Measurements from ENCODE around the gene NELL1.

The NELL1 gene

DNA sequence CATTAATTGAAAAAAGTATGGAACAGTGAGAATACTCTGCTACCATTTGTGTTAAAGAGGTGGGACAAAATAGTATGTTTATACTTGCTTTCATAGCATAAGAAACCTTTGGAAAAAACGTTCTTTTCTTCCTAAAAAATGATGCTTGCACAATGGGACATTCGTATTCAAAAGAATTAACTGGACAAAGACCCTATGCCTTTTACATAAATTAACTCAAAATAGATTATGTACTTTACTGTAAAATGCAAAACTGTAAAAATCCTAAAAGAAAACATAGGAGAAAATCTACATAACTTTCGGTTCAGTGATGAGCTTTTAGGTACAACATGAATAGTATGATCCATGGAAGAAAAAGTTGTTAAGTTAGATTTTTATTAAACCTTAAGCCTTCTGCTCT, 166.2 kb downstream of the NELL1 start:
- Histone ChIP-seq H4K12ac (ENCODE audit: low read depth, low read length) (no peak overlapping the region), H3K27me3 (ENCODE audit: insufficient read depth, low read length) (no peaks in the 10 kb centered on the region), H3K14ac (ENCODE audit: low read length) (no peak overlapping the region), H3K9me3 (ENCODE audit: insufficient read depth, low read depth, low read length) (no peaks in the 10 kb centered on the region), H4K8ac (ENCODE audit: low read depth, low read length) (no peak overlapping the region), H3K18ac (ENCODE audit: low read length) (no peak overlapping the region), H2BK120ac (ENCODE audit: insufficient read depth, low read length, poor library complexity) (no peak overlapping the region), H2AFZ (ENCODE audit: insufficient read depth, low read length, poor library complexity) (no peak overlapping the region), H3K36me3 (ENCODE audit: control insufficient read depth in 1 of 2, insufficient read depth in 2 of 2, low read length in 2 of 2) (no peaks in the 10 kb centered on the region), H2BK12ac (ENCODE audit: low read length) (no peak overlapping the region), H2BK5ac (ENCODE audit: low read depth, low read length, poor library complexity) (no peak overlapping the region), H3K27ac (ENCODE audit: low read depth, low read length) (no peak overlapping the region), H4K91ac (ENCODE audit: low read depth, low read length) (no peak overlapping the region), H3K4me1 (ENCODE audit: control insufficient read depth in 1 of 2, insufficient read depth in 2 of 2, low read length in 2 of 2) (peaks cover 0 to 1% of the 10 kb centered on the region in 2 experiments), H2AK5ac (ENCODE audit: low read length) (no peak overlapping the region), H3K23ac (ENCODE audit: low read length) (no peak overlapping the region), H3K4ac (ENCODE audit: low read depth, low read length) (no peak overlapping the region), H3K4me2 (ENCODE audit: low read length) (no peak overlapping the region), H3K4me3 (ENCODE audit: low read depth, low read length) (no peak overlapping the region), H3K79me1 (ENCODE audit: low read length) (no peaks in the 10 kb centered on the region), H3K9ac (ENCODE audit: low read length) (no peak overlapping the region), H3K79me2 (ENCODE audit: control insufficient read depth, insufficient read depth, low read length, poor library complexity) (no peaks in the 10 kb centered on the region)
- WGBS (ENCODE audit: extremely low coverage, insufficient coverage, insufficient read length), result no CpG with 5 or more reads among the region's 3 CpGs
- no peak for DNase-seq

DNA sequence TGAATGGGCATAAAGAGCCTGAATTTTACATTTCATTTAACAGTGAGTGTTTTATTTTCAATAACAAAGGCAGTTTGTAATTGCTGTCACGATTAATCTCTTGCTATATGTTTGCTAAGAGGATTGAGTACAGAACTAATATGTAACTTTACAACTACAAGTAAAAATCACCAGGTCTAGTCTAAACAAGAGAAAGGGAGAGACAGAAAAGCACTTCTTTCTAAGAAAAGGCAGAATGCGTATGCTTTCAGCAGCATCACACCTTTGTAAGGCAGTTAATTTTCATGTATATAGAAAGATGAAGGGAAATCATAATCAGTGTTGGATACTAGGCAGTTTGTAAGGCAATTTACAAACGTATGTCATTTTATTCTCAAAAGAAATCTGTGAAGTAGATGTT, 169.8 kb downstream of the NELL1 start:
- H3K27me3 ChIP-seq (ENCODE audit: insufficient read depth, low read length), result no peaks in the 10 kb centered on the region
- H3K18ac ChIP-seq (ENCODE audit: low read length), result no peak overlapping the region
- H2AFZ ChIP-seq (ENCODE audit: insufficient read depth, low read length, poor library complexity), result no peak overlapping the region
- peaks cover 0 to 1% of the 10 kb centered on the region in 2 experiments for H3K4me1 ChIP-seq (ENCODE audit: control insufficient read depth in 1 of 2, insufficient read depth in 2 of 2, low read length in 2 of 2)
- H4K8ac ChIP-seq (ENCODE audit: low read depth, low read length), result no peak overlapping the region
- no peak overlapping the region for H3K9ac ChIP-seq (ENCODE audit: low read length)
- no peaks in the 10 kb centered on the region for H3K79me1 ChIP-seq (ENCODE audit: low read length)
- H2BK5ac ChIP-seq (ENCODE audit: low read depth, low read length, poor library complexity), result no peak overlapping the region
- H3K36me3 ChIP-seq (ENCODE audit: control insufficient read depth in 1 of 2, insufficient read depth in 2 of 2, low read length in 2 of 2), result no peaks in the 10 kb centered on the region
- DNase-seq, result no peak
- H3K4me3 ChIP-seq (ENCODE audit: low read depth, low read length), result no peak overlapping the region
- H3K9me3 ChIP-seq (ENCODE audit: insufficient read depth, low read depth, low read length), result no peaks in the 10 kb centered on the region
- no peak overlapping the region for H2AK5ac ChIP-seq (ENCODE audit: low read length)
- H3K4me2 ChIP-seq (ENCODE audit: low read length), result no peak overlapping the region
- no peak overlapping the region for H4K12ac ChIP-seq (ENCODE audit: low read depth, low read length)
- no peak overlapping the region for H3K4ac ChIP-seq (ENCODE audit: low read depth, low read length)
- H3K27ac ChIP-seq (ENCODE audit: low read depth, low read length), result no peak overlapping the region
- no peak overlapping the region for H3K14ac ChIP-seq (ENCODE audit: low read length)
- H3K79me2 ChIP-seq (ENCODE audit: control insufficient read depth, insufficient read depth, low read length, poor library complexity), result no peaks in the 10 kb centered on the region
- H4K91ac ChIP-seq (ENCODE audit: low read depth, low read length), result no peak overlapping the region
- no peak overlapping the region for H3K23ac ChIP-seq (ENCODE audit: low read length)
- no peak overlapping the region for H2BK12ac ChIP-seq (ENCODE audit: low read length)
- no CpG with 5 or more reads among the region's 3 CpGs for WGBS (ENCODE audit: extremely low coverage, insufficient coverage, insufficient read length)
- no peak overlapping the region for H2BK120ac ChIP-seq (ENCODE audit: insufficient read depth, low read length, poor library complexity)

DNA sequence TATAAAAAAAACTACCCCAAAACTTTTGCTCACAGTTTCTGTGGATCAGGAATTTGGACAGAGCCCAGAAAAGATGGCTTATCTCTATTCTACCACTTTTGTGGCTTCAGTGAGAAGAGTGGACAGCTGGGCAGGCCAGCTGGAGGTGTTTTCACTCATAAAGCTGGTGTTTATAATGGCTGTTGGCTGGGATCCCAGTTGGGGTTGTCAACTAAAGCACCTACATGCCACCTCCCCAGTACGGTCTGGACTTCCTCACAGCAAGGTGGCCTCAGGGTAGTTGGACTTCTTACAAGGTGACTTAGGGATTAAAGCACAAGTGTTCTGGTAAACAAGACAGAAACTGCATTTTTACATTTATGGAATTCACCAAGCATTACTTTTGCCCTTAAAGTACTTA, 171.0 kb downstream of the NELL1 start:
- whole genome bisulfite sequencing (ENCODE audit: extremely low coverage, insufficient coverage, insufficient read length), result no CpG with 5 or more reads among the region's 1 CpG

DNA sequence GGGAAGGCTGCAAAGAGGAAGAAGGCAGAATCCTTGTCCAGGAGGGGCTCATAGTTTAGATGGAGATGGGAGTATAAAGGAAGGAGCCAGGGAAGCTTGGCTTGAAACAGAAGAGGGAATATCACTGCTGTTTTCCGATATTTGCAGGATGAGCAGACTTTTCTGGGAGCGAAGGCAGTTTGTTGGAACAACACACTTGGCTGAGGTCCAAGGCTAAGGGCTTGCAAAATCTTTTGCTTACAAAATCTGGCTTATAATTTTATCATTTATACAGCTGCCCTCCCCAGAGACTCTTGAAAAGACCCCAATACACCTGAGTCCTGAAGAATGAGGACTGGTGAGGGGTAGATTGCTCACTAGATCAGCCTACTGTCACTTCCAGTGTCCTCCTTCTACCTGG, 174.8 kb downstream of the NELL1 start:
- H3K79me1 ChIP-seq (ENCODE audit: low read length), result no peaks in the 10 kb centered on the region
- no CpG with 5 or more reads among the region's 2 CpGs for WGBS (ENCODE audit: extremely low coverage, insufficient coverage, insufficient read length)
- no peak overlapping the region for H3K9ac ChIP-seq (ENCODE audit: low read length)

More for the DNA sequence above, 171.0 kb downstream of the NELL1 start:
- no peaks in the 10 kb centered on the region for H3K79me2 ChIP-seq (ENCODE audit: control insufficient read depth, insufficient read depth, low read length, poor library complexity)
- H4K8ac ChIP-seq (ENCODE audit: low read depth, low read length), result no peak overlapping the region
- H3K79me1 ChIP-seq (ENCODE audit: low read length), result no peaks in the 10 kb centered on the region
- H3K4me1 ChIP-seq (ENCODE audit: control insufficient read depth in 1 of 2, insufficient read depth in 2 of 2, low read length in 2 of 2), result peaks cover 0 to 1% of the 10 kb centered on the region in 2 experiments
- no peak overlapping the region for H4K91ac ChIP-seq (ENCODE audit: low read depth, low read length)
- no peak overlapping the region for H3K4me2 ChIP-seq (ENCODE audit: low read length)
- no peak overlapping the region for H3K9ac ChIP-seq (ENCODE audit: low read length)
- H3K4ac ChIP-seq (ENCODE audit: low read depth, low read length), result no peak overlapping the region
- H2BK5ac ChIP-seq (ENCODE audit: low read depth, low read length, poor library complexity), result no peak overlapping the region
- no peak for DNase-seq
- no peak overlapping the region for H2AFZ ChIP-seq (ENCODE audit: insufficient read depth, low read length, poor library complexity)
- H3K14ac ChIP-seq (ENCODE audit: low read length), result no peak overlapping the region
- no peak overlapping the region for H2AK5ac ChIP-seq (ENCODE audit: low read length)
- H3K27me3 ChIP-seq (ENCODE audit: insufficient read depth, low read length), result no peaks in the 10 kb centered on the region
- no peak overlapping the region for H4K12ac ChIP-seq (ENCODE audit: low read depth, low read length)
- H3K27ac ChIP-seq (ENCODE audit: low read depth, low read length), result no peak overlapping the region
- H3K36me3 ChIP-seq (ENCODE audit: control insufficient read depth in 1 of 2, insufficient read depth in 2 of 2, low read length in 2 of 2), result no peaks in the 10 kb centered on the region
- no peaks in the 10 kb centered on the region for H3K9me3 ChIP-seq (ENCODE audit: insufficient read depth, low read depth, low read length)
- H2BK12ac ChIP-seq (ENCODE audit: low read length), result no peak overlapping the region
- H2BK120ac ChIP-seq (ENCODE audit: insufficient read depth, low read length, poor library complexity), result no peak overlapping the region
- no peak overlapping the region for H3K4me3 ChIP-seq (ENCODE audit: low read depth, low read length)
- no peak overlapping the region for H3K23ac ChIP-seq (ENCODE audit: low read length)
- H3K18ac ChIP-seq (ENCODE audit: low read length), result no peak overlapping the region

More for the DNA sequence above, 174.8 kb downstream of the NELL1 start:
- Histone ChIP-seq H3K27ac (ENCODE audit: low read depth, low read length) (no peak overlapping the region), H3K36me3 (ENCODE audit: control insufficient read depth in 1 of 2, insufficient read depth in 2 of 2, low read length in 2 of 2) (no peaks in the 10 kb centered on the region), H3K4me1 (ENCODE audit: control insufficient read depth in 1 of 2, insufficient read depth in 2 of 2, low read length in 2 of 2) (peaks cover 0 to 1% of the 10 kb centered on the region in 2 experiments), H2BK120ac (ENCODE audit: insufficient read depth, low read length, poor library complexity) (no peak overlapping the region), H3K9me3 (ENCODE audit: insufficient read depth, low read depth, low read length) (no peaks in the 10 kb centered on the region), H4K12ac (ENCODE audit: low read depth, low read length) (no peak overlapping the region), H3K18ac (ENCODE audit: low read length) (no peak overlapping the region), H2AK5ac (ENCODE audit: low read length) (no peak overlapping the region), H3K23ac (ENCODE audit: low read length) (no peak overlapping the region), H4K8ac (ENCODE audit: low read depth, low read length) (no peak overlapping the region), H3K4me2 (ENCODE audit: low read length) (no peak overlapping the region), H3K4me3 (ENCODE audit: low read depth, low read length) (no peak overlapping the region), H2BK12ac (ENCODE audit: low read length) (no peak overlapping the region), H3K4ac (ENCODE audit: low read depth, low read length) (no peak overlapping the region), H3K79me2 (ENCODE audit: control insufficient read depth, insufficient read depth, low read length, poor library complexity) (no peaks in the 10 kb centered on the region), H3K27me3 (ENCODE audit: insufficient read depth, low read length) (no peaks in the 10 kb centered on the region), H4K91ac (ENCODE audit: low read depth, low read length) (no peak overlapping the region), H2AFZ (ENCODE audit: insufficient read depth, low read length, poor library complexity) (no peak overlapping the region), H3K14ac (ENCODE audit: low read length) (no peak overlapping the region), H2BK5ac (ENCODE audit: low read depth, low read length, poor library complexity) (no peak overlapping the region)
- DNase-seq, result no peak

All from trophoblast cell (in vitro differentiated cells and primary cell).